Endometrial microvascular endothelial cells (primary cell): Measurements from ENCODE around the gene WDR89. TPM values are rescaled to one million over a fixed set of nuclear protein-coding genes. Genes with fewer than 3 reads are reported as not detected.

ENCODE experiments used
- total RNA-seq: library from RNA; depleted of rRNA; stranded (reverse); fragments of >200 nt; gene quantifications from one replicate; pipeline ENCODE4 v1.2.3, GENCODE V29; 2015; ENCODE audit errors: inconsistent ontology term

WDR89 gene
- total RNA-seq, 1 donor from 2014 or later = 9.7 TPM

Other genes starting within 250 kb of the WDR89 start
- 36.7 TPM for gene PPP2R5E, start 98.5 kb downstream of the WDR89 start, total RNA-seq
- 13.6 TPM for gene SGPP1, start 86.2 kb upstream of the WDR89 start, total RNA-seq
- gene SYNE2, start 211.1 kb upstream of the WDR89 start, total RNA-seq = 24.9 TPM